DOHH2 (cell line): ENCODE results near the gene LTA4H.

Experiments
- CTCF ChIP-seq: fragments of 200-600 bp; sonication (generic); IDR thresholded peaks from one replicate; pipeline ENCODE4 v1.5.1; 2014; ENCODE audit warnings: antibody characterized with exemption, mild to moderate bottlenecking, low read depth, low read length; ENCODE audit not compliant: poor library complexity, severe bottlenecking
- EZH2phosphoT487 ChIP-seq: fragments of 200-600 bp; sonication (generic); IDR thresholded peaks from 2 replicates; pipeline ENCODE4 v1.6.1; 2017; ENCODE audit warnings: borderline replicate concordance, mild to moderate bottlenecking, antibody characterized with exemption, low read length, moderate library complexity, mixed read lengths

- TF ChIP-seq CTCF (no peak), EZH2phosphoT487 (no peak)
These were observed 75.1 kb downstream of the LTA4H start for GRCh38 chr12:95960241-95960640.
